CD4-positive, alpha-beta T cell treated with Interleukin-21 for 1 hour (primary cell): ENCODE results near the gene HUS1B.
"Not testable (repeated sequence)": the region's sequence is repeated elsewhere in the genome, so short reads cannot be mapped to it uniquely, and the experiment has no call there.

Experiments used
- DNase-seq: peaks from one replicate; pipeline ENCODE4 v3.0.0-alpha.2; 2020

The HUS1B gene

GRCh38 chr6:656460-657252 lies at the start of gene HUS1B:
TSS of gene HUS1B (minus strand) at chr6:657100. CDS start at chr6:656944, 156 bp downstream.
- no peak for DNase-seq

GRCh38 chr6:706146-706545 lies 49.2 kb upstream of the HUS1B start:
- DNase-seq: no peak

- DNase-seq: no peak
Measured at GRCh38 chr6:705047-705446, 48.1 kb upstream of the HUS1B start.

- DNase-seq: no peak
Measured at GRCh38 chr6:704046-704445, 47.1 kb upstream of the HUS1B start.

GRCh38 chr6:703552-703951 lies 46.7 kb upstream of the HUS1B start:
- DNase-seq: no peak

GRCh38 chr6:701700-702479 lies 45.0 kb upstream of the HUS1B start:
- no peak for DNase-seq

GRCh38 chr6:701215-701614 lies 44.3 kb upstream of the HUS1B start:
- no peak for DNase-seq

GRCh38 chr6:700490-700889 lies 43.6 kb upstream of the HUS1B start:
- DNase-seq: no peak

GRCh38 chr6:699319-699718 lies 42.4 kb upstream of the HUS1B start:
- no peak for DNase-seq

- DNase-seq: not testable (repeated sequence)
Measured at GRCh38 chr6:694431-695126, 37.7 kb upstream of the HUS1B start.

GRCh38 chr6:693723-694009 lies 36.8 kb upstream of the HUS1B start:
- no peak for DNase-seq

GRCh38 chr6:692858-693722 lies 36.2 kb upstream of the HUS1B start, which contains the start of gene EXOC2:
TSS of gene EXOC2 (minus strand) at chr6:693139. CDS start at chr6:637818, 55,321 bp downstream.
- DNase-seq: peak; percentile 86

GRCh38 chr6:692356-692851 lies 35.5 kb upstream of the HUS1B start:
- DNase-seq: peak; percentile 82

GRCh38 chr6:689223-689622 lies 32.3 kb upstream of the HUS1B start:
- no peak for DNase-seq

- DNase-seq: no peak
Measured at GRCh38 chr6:686497-686896, 29.6 kb upstream of the HUS1B start.

- no peak for DNase-seq
Measured at GRCh38 chr6:684831-685636, 28.1 kb upstream of the HUS1B start.

- DNase-seq: no peak
Measured at GRCh38 chr6:683742-684440, 27.0 kb upstream of the HUS1B start.

GRCh38 chr6:680666-681340 lies 23.9 kb upstream of the HUS1B start:
- no peak for DNase-seq

- no peak for DNase-seq
Measured at GRCh38 chr6:680251-680650, 23.4 kb upstream of the HUS1B start.

GRCh38 chr6:679282-679681 lies 22.4 kb upstream of the HUS1B start:
- DNase-seq: no peak
